SKM-1 (cell line): Measurements from ENCODE around the gene TRIM28.
"Not testable (repeated sequence)": the region's sequence is repeated elsewhere in the genome, so short reads cannot be mapped to it uniquely, and the experiment has no call there.

Experiments used
- DNase-seq: peaks from one replicate; lab custom pipeline; 2025; ENCODE audit not compliant: unreplicated experiment; lab: John Stamatoyannopoulos, UW

TRIM28 gene

DNA sequence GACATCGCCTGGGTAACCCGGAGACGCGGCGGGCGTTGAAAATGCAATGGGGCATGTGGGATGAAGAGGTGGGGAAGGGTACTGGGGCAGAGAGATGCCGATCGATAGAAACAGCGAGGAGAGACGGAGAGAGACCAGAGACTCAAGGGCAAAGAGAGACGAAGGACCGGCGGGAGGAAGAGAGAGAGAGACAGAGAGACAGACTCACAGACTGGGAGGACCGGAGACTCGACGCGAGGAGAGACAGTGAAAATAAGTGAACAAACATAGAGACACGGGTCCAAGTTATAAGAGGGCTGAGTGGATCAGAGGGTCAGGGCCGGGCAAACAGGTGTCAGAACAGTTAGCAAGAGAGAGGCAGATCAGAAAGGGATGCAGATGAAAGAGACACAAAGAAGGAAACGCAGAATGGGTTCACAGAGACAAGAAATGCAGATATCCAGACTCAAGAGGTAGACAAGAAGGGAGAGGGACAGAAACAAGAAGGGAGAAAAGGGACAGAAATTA, 29.8 kb downstream of the TRIM28 start:
- no peak for DNase-seq

DNA sequence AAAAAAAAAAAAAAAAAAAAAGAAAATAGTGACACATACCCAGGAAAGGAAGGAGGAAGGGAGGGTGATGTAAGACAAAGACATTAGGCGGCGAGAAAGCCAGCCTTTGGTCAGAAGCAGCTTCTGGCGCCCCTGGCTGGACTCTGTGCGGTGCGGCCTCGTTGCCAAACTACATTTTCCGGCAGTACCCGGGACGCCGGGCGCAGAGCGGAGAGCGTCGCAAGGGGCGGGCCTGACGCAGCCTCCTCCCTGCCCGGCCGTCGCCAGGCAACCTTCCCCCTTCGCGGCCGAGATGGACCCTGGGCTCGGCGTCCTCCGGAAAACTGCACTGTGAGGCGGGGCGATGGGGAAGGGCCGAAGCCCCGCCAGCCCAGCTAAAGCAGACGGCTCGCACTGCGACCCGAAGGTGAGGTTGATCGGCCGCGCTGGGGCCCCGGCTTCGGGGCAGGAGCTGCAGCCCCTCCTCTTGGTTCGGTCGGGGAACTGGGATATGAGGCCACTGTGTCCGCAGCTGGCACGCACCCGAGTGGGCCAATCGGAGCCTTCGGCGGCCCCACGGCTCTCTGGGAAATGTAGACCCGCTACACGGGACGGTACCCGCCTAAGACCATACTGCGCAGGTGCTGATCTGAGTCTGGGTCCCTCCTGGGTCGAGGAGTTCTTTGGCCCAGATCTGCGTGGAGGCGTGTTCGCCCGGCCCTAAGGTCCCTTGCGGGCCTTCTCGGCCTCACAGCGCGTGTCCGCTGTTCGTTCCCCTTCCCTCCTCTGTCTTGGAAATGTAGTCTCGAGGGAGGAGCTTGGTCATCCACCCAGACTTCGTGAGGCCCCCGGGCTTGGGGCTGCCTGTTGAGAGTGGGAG, 31.5 kb downstream of the TRIM28 start:
- DNase-seq = no peak

DNA sequence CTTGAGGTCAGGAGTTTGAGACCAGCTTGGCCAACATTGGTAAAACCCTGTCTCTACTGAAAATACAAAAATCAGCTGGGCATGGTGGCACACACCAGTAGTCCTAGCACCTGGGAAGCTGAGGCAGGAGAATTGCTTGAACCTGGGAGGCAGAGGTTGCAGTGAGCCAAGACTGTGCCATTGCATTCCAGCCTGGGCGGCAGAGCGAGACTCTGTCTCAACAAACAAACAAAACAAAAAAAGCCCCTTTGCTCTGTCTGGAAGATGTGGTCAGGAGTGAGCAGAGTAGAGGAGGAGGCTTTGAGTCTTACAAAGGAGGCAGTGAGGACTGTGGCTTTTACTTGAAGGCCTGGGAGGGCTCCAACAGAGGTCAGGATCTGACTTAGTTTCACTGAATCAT, 33.7 kb downstream of the TRIM28 start:
- DNase-seq = not testable (repeated sequence)

GRCh38 chr19:58578012-58578925, 34.4 kb downstream of the TRIM28 start:
- DNase-seq = no peak

GRCh38 chr19:58579473-58580142, 35.7 kb downstream of the TRIM28 start:
- no peak for DNase-seq

DNA sequence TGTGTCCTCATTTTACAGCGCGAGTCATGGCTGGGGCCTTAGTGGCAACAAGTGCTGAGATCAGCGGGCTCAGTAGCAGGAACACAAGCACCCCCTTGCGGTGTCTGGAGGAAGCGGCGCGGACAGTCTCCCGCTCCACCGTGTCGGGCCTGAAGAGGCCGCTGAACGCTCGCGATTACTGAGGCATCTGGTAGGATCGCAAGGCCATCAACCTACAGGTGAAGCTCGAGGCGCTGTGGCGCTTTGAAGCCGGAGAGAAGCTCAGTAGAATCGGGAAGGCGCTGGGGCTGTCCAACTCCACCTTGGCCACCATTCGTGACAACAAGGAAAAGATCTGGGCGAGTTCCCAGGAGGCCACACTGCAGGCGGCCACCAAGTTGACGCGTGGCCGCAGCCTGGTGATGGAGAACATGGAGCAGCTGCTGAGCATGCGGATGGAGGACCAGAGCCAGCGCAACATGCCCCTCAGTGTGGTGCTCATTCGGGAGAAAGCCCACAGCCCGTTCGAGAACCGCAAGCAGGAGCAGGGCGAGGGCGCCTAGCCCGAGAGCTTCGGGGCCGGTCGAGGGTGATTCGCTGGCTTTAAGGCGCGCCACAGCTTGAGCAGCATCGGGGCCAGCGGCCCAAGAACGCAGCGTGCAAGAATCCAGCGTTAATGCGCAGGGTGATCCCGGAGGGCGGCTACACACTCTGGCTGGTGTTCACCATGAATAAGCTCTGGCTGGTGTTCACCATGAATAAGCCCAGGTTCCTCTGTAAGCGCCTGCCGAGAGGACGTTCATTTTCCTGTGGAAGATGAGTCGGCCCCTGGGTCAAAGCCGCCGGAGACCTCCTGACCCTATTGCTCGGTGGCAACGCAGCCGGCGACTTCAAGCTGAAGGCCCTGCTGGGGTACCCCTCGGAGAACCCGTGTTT, 37.6 kb downstream of the TRIM28 start:
- no peak for DNase-seq

DNA sequence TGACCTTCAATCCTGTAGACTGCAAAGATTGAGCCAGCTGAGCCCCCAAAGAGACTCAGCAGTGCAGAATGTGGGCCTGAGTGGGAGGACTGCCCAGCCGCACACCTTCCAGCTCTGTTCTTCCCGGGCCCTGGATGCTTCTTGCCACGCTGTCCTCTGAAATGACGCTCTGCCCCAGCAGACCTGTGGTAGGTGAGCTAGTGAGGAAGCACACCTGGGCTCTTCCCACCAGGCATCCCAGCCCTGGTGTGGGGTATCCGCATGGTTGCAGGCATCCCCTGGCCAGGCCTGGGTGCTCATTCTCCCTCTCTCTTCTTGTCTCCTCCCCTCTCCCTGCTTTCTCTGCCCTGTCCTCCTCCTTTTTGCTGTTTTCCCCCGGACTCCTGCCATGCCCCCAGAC, 39.1 kb downstream of the TRIM28 start:
- DNase-seq = no peak

DNA sequence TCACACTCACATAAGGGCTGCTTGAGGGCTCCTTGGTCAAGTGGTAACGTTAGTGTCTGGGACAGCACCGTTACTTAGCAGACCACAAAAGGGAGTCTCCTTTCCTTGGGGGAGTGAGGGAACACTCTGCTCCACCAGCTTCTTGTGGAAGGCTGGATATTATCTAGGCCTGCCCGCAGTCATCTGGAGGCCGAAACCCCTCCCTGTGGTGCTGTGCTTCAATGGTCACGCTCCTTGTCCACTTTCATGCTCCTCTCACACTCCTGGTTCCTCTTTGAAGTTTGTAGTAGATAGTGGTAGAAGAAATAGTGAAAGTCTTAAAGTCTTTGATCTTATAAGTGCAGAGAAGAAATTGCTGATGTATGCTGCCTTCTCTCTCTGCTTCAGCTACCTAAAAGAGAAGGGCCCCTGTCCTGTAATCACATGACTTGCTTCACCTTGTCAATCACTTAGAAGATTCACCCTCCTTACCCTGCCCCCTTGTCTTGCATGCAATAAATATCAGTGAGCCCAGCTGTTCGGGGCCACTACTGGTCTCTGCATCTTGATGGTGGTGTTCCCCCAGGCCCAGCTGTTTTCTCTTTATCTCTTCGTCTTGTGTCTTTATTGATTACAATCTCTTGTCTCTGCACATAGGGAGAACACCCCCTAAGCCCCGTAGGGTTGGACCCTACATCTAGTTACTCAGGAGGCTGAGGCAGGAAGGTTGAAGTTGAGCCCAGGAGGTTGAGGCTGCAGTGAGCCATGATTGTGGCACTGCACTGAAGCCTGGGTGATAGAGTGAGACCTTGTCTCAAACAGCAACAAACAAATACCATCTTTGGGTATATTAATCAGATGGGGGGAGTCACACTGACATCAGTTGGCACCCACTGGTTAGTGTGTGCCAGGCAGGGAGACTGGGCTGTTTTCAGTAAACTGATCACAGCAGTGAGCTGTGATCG, 40.9 kb downstream of the TRIM28 start:
- DNase-seq = no peak

DNA sequence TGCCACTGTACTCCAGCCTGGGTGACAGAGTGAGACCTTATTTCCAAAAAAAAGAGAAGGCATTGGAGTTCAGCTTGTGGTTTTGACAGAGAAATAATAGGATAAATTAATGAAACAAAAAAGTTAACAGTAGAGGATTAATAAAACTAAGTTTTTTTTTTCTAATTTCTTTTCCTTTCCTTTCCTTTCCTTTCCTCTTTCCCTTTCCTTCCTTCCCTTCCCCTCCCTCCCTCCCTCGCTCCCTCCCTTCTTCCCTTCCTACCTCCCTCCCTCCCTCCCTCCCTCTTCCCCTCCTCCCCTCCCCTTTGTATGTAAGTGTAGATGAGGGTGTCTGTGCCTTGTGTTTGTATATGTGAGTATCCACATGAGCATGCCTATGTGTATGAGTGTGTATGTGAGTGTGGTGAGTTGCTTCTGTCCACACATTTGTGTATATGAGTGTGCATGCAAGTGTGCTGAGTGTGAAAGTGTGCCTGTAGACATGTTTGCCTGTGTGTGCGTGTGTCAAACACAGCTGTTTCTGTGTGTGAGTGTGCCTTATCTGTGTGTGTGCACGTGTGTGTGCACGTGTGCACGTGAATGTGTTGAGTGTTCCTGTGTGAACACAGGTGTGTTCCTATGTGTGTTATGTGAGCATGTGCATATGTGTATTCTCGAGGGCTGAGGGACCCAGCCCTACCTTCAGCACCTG, 41.7 kb downstream of the TRIM28 start:
- no peak for DNase-seq

GRCh38 chr19:58586133-58586765, 42.4 kb downstream of the TRIM28 start:
- DNase-seq = no peak
